ENCODE data around the gene RELT.

RELT gene

GRCh38 chr11:73376160-73376802, at the start of gene RELT:
TSS of gene RELT (plus strand) at chr11:73376399. CDS start at chr11:73389137, 12,738 bp downstream.
- peak within 1 kb of the TSS; percentile 71 for H3K4me3 ChIP-seq (ENCODE audit: low read depth, low read length)

GRCh38 chr11:73326929-73327811, 49.0 kb upstream of the RELT start:
- H3K4me3 ChIP-seq (ENCODE audit: low read depth, low read length) = no peak overlapping the region

DNA sequence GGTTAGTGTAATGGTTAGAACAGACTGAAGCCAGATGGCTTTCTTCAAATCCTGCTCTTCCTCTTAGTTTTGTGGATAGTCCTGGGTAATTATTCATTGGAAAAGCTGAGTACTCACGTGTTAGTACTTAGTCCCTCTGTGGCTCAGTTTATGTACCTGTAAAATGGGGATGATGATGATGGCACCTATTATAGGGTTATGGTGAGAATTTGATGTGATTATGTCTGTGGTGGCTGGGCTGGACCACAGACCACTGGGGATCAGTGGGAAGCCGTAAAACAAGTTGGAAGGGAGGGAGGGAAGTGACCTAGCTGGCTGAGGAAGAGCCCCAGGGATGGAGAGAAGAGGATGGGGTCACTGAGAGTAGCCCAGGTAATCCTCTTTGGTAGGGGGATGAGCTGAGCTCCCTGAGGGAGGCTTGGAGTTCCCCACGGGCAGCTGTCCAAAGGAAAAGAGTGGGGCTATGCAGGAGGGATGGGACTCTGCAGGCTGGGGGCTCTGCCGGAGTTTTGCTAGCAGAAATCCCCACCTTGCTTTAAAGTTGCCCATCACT, 48.3 kb upstream of the RELT start:
- H3K4me3 ChIP-seq (ENCODE audit: low read depth, low read length) = no peak overlapping the region

- no peak overlapping the region for H3K4me3 ChIP-seq (ENCODE audit: low read depth, low read length)
Observed at GRCh38 chr11:73330569-73331093, 45.6 kb upstream of the RELT start.

DNA sequence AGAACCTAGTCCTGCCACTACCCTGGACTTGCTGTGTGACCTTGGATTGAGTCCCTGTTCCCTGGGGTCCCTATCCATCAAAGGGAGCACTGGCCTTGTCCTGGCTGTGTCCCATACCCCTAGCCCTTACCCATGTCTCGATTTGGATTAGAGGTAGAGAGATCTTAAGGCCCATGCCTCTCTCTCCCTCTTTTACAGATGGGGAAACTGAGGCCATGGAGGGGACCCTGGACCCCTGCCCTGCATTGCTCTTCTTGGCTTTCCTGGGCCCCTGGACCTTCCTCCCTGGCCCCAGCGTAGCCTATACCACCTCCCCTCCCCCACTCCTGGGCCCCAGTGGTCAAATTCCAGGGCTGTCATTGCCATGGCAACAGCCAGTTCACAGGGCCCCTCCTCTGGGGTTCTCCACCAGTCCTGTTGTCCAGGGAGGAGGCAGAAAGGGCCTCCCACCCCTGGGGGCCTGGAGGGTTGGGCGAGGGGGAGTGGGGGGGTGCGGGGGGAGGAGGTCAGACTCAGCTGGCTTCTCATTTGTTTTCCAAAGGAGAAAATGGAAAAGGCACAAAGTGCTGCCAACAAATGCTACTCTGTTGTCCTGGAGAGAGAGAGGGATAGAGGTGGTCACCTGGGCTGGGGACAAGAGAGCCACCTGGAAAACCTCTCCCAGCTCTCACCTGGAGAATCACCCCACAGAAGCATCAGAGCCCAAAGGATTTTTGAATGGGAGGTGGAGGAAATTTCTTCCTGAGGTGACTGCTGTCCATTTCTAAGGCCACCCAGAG, 44.9 kb upstream of the RELT start:
- no peak overlapping the region for H3K4me3 ChIP-seq (ENCODE audit: low read depth, low read length)

DNA sequence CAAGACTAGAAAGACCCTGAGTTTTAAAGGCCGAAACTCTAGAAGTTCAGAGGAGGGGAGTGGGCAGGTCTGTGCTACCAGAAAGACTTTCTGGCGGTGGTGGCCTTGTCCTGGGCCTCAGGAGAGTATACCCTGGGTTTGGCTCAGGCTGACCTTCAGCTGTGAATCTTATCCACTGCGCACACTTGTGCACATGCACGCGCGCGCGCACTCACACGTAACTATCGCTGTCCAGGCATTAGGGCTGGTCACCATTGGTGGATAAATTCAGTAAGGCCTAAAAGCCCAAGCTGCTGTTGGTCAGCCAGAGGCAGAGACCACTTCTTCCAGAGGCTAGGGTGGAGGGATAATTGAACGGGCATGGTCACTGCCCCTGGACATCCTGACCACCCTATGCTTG, 43.0 kb upstream of the RELT start:
- no peak overlapping the region for H3K4me3 ChIP-seq (ENCODE audit: low read depth, low read length)

DNA sequence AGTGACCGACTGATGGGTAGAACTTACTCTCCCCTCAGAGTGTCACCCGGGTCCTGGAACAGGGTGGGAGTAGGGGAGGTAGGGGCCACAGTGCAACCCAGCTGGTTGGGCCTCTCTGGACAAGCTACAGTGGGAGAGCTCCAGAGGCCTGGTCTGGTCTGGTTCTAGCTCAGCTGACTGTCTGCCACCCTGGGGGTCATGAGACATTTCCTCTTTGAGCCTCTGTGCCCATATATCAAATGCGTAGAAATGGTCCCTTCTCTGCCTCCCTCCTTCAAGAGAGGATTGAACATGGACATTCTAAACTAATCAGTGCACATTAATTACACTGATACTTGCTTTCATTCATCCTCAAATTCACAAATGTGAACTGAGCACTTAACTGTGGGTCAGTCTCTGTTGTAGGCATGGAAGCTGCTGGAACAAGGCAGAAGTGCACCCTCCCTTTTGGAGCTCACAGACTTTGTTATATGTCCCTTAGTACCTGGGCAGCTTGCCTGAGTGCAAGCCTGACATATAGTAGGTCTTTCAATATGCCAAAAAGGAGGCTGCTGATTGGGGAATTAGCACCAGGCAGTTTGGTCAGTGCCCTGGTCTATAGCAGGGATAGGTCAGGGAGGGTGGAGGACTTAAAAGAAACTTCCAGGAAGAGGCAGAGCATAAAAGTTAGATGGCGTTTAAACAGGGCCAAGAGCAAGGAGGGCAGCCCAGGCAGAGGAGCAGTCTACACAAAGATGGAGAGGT, 42.4 kb upstream of the RELT start:
- no peak overlapping the region for H3K4me3 ChIP-seq (ENCODE audit: low read depth, low read length)

DNA sequence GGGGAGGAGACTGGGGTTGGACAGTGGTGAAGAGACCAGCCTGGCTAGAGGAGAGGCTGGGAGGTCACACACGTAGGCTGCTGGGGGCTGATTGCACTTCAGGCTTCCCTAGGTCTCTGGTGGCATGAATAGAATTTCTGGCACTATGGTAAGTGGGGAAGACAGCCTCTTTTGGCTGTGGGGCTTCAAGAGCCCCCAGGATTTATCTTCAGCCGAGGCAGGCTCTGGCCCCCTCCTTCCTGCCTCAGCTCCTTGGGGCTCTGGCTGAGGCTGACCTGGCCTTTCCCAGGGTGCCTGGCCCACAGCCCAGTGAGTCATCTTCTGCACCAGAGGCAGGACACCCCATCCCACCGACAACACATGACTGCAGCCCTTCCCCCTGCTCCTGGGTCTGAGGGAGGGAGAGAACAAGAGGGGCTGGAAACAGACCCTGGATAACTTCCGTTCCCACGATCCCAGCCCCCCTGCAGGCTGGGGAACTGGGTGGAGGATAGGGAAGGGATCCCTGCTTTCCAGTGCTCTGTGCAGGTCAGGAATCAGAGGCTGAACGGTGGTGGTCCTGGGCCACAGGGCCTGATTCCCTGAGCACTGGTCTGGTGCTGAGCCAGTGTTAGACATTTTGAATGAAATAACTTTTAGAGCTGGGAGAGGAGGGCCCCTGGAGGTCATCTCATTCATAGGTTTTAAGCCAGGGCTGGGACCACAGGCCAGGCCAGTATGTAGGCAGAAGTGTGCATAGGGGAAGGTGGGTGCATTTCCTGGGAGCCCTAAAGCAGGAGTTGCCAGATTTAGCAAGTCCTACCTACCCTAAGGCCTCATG, 41.6 kb upstream of the RELT start:
- no peak overlapping the region for H3K4me3 ChIP-seq (ENCODE audit: low read depth, low read length)

- no peak overlapping the region for H3K4me3 ChIP-seq (ENCODE audit: low read depth, low read length)
Observed at GRCh38 chr11:73335204-73335923, 40.8 kb upstream of the RELT start.

GRCh38 chr11:73337846-73338245, 38.4 kb upstream of the RELT start:
- no peak overlapping the region for H3K4me3 ChIP-seq (ENCODE audit: low read depth, low read length)

DNA sequence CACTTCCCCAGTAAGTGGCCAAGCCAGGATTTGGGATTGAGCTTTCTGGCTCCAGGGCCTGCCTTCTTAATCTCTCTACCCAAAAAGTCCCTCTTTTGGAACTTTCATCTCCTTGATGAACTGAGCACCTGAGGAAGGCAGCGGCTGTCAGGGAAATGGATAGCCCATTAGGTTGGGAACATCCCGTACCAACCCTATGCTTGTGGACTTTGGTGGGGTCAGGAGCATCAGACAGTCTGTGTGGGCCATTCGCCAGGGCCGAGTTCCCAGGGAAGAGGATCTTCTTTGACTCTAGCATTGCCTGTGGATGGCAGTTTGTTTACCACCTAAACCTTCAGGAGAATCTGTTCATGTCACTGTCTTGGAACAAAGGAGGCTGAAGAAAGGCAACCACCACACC, 37.9 kb upstream of the RELT start:
- H3K4me3 ChIP-seq (ENCODE audit: low read depth, low read length) = no peak overlapping the region

GRCh38 chr11:73340164-73340563, 36.0 kb upstream of the RELT start:
- H3K4me3 ChIP-seq (ENCODE audit: low read depth, low read length) = no peak overlapping the region

DNA sequence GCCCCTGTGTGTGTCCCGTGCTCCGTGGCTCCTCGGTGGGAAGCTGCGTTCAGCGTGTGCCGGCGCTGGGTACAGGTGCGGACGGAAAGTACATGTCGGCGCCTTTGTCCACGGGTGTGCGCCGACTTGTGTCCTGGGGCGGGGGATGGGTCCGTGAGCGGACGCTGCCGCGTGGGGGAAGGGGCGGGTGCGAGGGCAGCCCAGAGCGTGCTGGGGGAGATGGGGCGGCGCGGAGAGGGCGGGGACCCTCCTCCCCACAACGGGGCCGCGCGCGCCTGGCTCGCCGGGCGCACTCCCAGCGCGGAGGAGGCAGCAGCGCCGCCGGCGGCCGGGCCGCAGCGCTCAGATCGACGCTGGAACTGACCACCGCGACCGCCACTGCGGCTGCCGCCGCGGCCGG, 33.6 kb upstream of the RELT start:
- H3K4me3 ChIP-seq (ENCODE audit: low read depth, low read length) = peak overlapping the region; percentile 31

DNA sequence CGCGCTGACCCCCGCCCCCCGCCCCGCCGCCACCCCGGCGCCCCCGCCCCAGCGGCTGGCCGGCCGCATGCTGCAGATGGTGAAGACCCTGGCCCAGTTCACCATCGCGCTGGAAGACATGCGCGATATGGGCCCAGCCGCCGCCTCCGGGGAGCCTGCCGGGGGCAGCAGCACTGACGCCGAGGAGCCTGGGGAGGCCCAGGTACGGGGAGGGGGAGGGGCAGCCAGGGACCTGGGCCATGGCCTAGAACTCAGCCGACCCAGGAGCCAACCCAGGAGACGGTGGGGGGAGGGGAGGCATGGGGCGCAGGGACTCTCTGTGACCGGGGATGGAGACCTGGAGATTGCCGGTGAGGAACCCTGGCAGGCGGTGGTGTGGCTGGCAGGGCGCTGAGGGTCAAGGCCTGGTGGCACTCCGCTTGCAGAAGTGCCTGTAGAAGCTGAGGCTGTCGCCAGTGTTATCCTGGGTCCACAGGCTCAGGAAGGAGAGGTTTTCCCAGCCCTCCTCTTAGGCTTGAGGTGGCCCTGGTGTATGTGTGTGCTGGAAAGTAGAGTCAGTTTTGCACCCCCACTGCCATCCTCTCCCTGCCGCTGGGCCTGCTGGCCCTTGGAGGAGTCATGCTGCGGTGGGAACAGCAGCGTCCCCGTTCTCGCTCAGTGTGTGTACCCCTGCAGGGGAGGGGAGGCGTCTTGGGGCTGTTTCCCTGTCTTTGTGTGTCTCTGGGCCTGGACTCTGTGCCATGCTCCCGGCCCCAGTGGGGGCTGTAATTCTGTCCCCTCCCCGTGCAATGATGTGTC, 32.9 kb upstream of the RELT start:
- H3K4me3 ChIP-seq (ENCODE audit: low read depth, low read length) = peak overlapping the region; percentile 8

- H3K4me3 ChIP-seq (ENCODE audit: low read depth, low read length) = no peak overlapping the region
Observed at GRCh38 chr11:73344191-73344607, 32.0 kb upstream of the RELT start.

DNA sequence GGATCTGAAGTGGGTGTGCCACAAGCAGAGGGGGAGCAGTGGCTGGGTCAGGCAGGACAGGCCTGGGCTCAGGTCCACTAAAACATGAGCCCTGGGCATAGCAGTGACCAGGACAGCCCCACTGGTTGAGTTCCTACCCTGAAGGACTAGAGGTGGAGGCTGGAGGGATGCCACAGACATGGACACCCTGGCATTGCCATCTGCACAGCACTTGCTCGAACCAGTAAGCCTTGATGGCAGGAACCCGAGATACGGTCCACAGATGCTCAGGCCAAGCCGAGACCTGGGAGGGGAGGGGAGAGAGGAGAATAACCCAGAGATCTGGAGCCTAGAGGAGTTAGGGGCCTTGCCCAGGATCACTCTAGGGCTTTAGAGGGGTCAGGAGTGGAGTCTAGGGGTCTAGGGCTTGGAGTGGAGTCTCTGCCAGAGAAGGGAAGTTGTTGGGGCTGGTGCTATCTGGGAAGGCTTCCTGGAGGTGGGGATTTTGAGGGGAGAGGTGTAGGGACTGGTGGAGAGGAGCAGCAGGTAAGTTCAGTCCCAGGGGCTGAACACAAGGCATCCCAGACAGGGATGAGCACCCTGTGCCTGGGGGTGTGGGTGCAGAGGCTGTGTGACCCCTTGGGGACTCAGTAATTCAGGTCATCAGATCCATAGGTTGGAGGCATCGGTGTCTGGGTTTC, 30.6 kb upstream of the RELT start:
- no peak overlapping the region for H3K4me3 ChIP-seq (ENCODE audit: low read depth, low read length)

GRCh38 chr11:73346186-73346935, 29.8 kb upstream of the RELT start:
- H3K4me3 ChIP-seq (ENCODE audit: low read depth, low read length) = no peak overlapping the region

Measured in iPS-11a (cell line).